ENCODE results near the gene BRI3BP. TPM values are rescaled to one million over a fixed set of nuclear protein-coding genes. Genes with fewer than 3 reads are reported as not detected.

BRI3BP gene
- total RNA-seq, 1 donor from 2014 or later: 6.8 TPM

DNA sequence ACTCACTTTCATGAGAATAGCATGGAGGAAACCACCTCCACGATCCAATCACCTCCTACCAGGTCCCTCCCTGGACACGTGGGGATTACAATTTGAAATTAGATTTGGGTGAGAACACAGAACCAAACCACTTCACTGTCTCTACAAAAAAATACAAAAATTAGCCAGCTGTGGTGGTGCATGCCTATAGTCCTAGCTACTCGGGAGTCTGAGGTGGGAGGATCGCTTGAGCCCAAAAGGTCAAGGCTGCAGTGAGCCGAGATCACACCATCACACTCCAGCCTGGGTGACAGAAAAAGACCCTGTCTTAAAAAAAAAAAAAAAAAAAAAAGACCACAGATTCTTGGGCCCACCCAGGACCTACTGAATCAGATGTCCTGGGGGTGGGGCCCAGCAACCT, 28.3 kb downstream of the BRI3BP start:
- peaks cover 6% of the 10 kb centered on the region for H3K36me3 Mint-ChIP-seq (ENCODE audit: low read depth)
- DNase-seq (ENCODE audit: low spot score): peak; percentile 7
- peaks cover 3% of the 10 kb centered on the region for H3K9me3 Mint-ChIP-seq (ENCODE audit: low read depth)
- no peak overlapping the region for H3K4me3 Mint-ChIP-seq (ENCODE audit: unreplicated experiment)
- H3K4me1 Mint-ChIP-seq (ENCODE audit: low read depth): no peaks in the 10 kb centered on the region
- no peak overlapping the region for H3K27ac Mint-ChIP-seq (ENCODE audit: unreplicated experiment)
- no peaks in the 10 kb centered on the region for H3K27me3 Mint-ChIP-seq (ENCODE audit: low read depth)
- TF ChIP-seq, protein P1, sequence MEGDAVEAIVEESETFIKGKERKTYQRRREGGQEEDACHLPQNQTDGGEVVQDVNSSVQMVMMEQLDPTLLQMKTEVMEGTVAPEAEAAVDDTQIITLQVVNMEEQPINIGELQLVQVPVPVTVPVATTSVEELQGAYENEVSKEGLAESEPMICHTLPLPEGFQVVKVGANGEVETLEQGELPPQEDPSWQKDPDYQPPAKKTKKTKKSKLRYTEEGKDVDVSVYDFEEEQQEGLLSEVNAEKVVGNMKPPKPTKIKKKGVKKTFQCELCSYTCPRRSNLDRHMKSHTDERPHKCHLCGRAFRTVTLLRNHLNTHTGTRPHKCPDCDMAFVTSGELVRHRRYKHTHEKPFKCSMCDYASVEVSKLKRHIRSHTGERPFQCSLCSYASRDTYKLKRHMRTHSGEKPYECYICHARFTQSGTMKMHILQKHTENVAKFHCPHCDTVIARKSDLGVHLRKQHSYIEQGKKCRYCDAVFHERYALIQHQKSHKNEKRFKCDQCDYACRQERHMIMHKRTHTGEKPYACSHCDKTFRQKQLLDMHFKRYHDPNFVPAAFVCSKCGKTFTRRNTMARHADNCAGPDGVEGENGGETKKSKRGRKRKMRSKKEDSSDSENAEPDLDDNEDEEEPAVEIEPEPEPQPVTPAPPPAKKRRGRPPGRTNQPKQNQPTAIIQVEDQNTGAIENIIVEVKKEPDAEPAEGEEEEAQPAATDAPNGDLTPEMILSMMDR (IDR thresholded peaks at IDR 0.05): no peak

DNA sequence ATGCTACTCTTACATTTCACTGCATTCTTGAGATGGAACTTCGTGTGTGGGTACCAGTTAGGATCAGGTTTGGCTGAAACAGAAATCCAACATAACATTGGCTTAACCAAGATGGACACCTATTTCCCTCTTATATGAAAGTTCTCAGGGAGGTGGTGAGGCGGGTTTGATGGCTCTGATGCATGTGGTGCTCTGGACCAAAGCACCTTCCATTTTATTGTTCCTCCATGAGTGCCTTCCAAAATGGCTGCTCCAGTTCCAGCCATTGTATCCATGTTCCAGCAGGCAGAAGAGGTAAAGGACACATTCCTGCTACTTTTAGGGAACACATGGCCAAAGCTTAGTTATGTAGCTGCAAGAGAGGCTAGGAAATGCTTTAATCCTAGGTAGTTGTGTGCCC, 29.6 kb downstream of the BRI3BP start:
- Mint-ChIP-seq H3K4me1 (ENCODE audit: low read depth) (no peaks in the 10 kb centered on the region), H3K4me3 (ENCODE audit: unreplicated experiment) (no peak overlapping the region), H3K36me3 (ENCODE audit: low read depth) (peaks cover 6% of the 10 kb centered on the region), H3K27me3 (ENCODE audit: low read depth) (no peaks in the 10 kb centered on the region), H3K9me3 (ENCODE audit: low read depth) (peaks cover 3% of the 10 kb centered on the region), H3K27ac (ENCODE audit: unreplicated experiment) (no peak overlapping the region)
- TF ChIP-seq, protein P1 (IDR thresholded peaks at IDR 0.05): no peak
- DNase-seq (ENCODE audit: low spot score): no peak

- H3K27me3 Mint-ChIP-seq (ENCODE audit: low read depth): no peaks in the 10 kb centered on the region
- DNase-seq (ENCODE audit: low spot score): no peak
- H3K36me3 Mint-ChIP-seq (ENCODE audit: low read depth): peaks cover 5% of the 10 kb centered on the region
- peaks cover 3% of the 10 kb centered on the region for H3K9me3 Mint-ChIP-seq (ENCODE audit: low read depth)
- H3K27ac Mint-ChIP-seq (ENCODE audit: unreplicated experiment): no peak overlapping the region
- TF ChIP-seq, protein P1 (IDR thresholded peaks at IDR 0.05): no peak
- no peak overlapping the region for H3K4me3 Mint-ChIP-seq (ENCODE audit: unreplicated experiment)
- H3K4me1 Mint-ChIP-seq (ENCODE audit: low read depth): no peaks in the 10 kb centered on the region
Observed at GRCh38 chr12:125024949-125025563, 31.6 kb downstream of the BRI3BP start.

DNA sequence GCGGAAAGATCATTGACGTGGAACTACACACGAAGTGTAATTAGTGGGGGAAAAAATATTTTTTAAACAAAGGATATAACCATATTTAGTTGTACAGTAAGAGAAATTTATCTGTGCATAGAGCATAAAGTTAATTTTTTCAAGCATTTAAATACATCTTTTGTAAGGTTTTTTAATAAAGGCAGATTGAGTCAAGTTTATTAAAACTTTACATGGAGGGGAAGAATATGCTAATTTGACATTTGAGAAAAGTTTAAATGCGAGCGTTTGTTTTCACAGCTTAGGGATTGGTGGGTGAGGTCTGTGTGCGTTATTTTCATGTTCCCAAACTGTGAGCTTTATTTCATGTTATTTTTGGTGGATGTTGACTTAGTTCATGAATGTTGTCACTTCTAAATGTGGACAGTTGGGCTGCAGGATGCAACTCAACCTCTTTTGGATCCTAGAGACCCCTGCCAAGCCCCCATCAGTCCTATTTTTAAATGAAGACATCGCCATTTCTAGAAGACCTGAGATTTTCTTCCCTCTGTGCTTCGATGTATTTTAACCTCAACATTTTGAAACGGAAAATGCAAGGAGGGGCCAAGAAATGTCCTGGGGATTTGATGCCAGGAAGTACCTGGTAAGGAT, 32.3 kb downstream of the BRI3BP start:
- DNase-seq (ENCODE audit: low spot score): no peak
- Mint-ChIP-seq H3K9me3 (ENCODE audit: low read depth) (peaks cover 3% of the 10 kb centered on the region), H3K36me3 (ENCODE audit: low read depth) (peaks cover 5% of the 10 kb centered on the region), H3K4me1 (ENCODE audit: low read depth) (no peaks in the 10 kb centered on the region), H3K27ac (ENCODE audit: unreplicated experiment) (no peak overlapping the region), H3K4me3 (ENCODE audit: unreplicated experiment) (no peak overlapping the region), H3K27me3 (ENCODE audit: low read depth) (no peaks in the 10 kb centered on the region)
- TF ChIP-seq, protein P1 (IDR thresholded peaks at IDR 0.05): no peak

DNA sequence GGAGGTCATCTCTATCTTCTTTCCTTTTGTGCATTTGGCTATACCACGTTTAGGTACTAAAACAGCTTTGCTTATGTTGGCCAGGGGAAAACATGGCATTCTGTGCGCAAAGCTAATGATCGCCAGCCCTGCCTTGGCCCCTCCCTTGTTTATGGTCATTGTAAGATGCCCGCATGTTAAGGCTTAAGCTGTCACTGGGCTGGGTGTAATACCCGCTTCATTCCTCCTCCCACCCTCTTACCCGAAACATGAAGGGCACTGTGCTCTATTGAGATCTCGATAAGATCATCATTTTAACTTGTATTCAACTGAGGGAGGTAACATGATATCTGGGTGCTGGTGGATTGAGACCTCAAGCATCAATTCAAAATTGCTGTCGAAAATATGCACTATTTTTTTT, 34.7 kb downstream of the BRI3BP start:
- Mint-ChIP-seq H3K27me3 (ENCODE audit: low read depth) (no peaks in the 10 kb centered on the region), H3K36me3 (ENCODE audit: low read depth) (peaks cover 1% of the 10 kb centered on the region), H3K4me3 (ENCODE audit: unreplicated experiment) (no peak overlapping the region), H3K9me3 (ENCODE audit: low read depth) (peaks cover 1% of the 10 kb centered on the region), H3K4me1 (ENCODE audit: low read depth) (no peaks in the 10 kb centered on the region), H3K27ac (ENCODE audit: unreplicated experiment) (no peak overlapping the region)
- DNase-seq (ENCODE audit: low spot score): no peak
- TF ChIP-seq, protein P1 (IDR thresholded peaks at IDR 0.05): no peak

Data from chondrocyte (in vitro differentiated cells).